Activated naive CD8-positive, alpha-beta T cell (primary cell): Measurements from ENCODE around the gene PPP2R3C.
"Not testable (repeated sequence)": the region's sequence is repeated elsewhere in the genome, so short reads cannot be mapped to it uniquely, and the experiment has no call there.

Experiments
- H3K27ac Mint-ChIP-seq: one replicate; pipeline ENCODE4 v1.8.0; 2021; ENCODE audit warnings: mixed read lengths
- H3K27me3 Mint-ChIP-seq: one replicate; pipeline ENCODE4 v1.8.0; 2021; ENCODE audit warnings: mixed read lengths
- H3K36me3 Mint-ChIP-seq: one replicate; pipeline ENCODE4 v1.8.0; 2021; ENCODE audit warnings: mixed read lengths
- H3K4me1 Mint-ChIP-seq: one replicate; pipeline ENCODE4 v1.8.0; 2021; ENCODE audit warnings: low read depth, mixed read lengths
- H3K4me3 Mint-ChIP-seq: one replicate; pipeline ENCODE4 v1.8.0; 2021; ENCODE audit warnings: mild to moderate bottlenecking, mixed read lengths
- H3K9me3 Mint-ChIP-seq: one replicate; pipeline ENCODE4 v1.8.0; 2021; ENCODE audit warnings: low read depth, mixed read lengths

Gene PPP2R3C

DNA sequence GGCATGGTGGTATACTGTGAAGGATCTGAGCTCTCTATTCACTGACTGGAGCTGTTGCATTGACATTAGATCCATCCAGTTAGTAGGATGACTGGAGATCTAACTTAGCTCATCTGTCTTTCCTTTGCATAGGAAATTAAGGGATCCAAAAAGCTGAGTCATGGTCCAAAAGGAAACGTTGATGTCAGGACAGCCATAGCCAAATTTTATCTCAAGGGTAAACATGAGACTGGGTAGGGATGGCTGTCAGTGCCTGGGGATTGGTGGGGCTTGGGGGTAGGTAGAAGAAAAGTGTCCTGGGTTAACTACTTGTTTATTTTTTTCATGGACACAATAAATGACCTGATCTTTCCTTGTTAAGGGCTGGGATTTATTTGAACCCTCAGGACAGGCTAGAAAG lies 71.1 kb downstream of the PPP2R3C start:
- Mint-ChIP-seq H3K27me3 (no peaks in the 10 kb centered on the region), H3K27ac (no peak overlapping the region), H3K4me3 (no peak overlapping the region), H3K9me3 (no peaks in the 10 kb centered on the region), H3K4me1 (peaks cover 19% of the 10 kb centered on the region), H3K36me3 (no peaks in the 10 kb centered on the region)

DNA sequence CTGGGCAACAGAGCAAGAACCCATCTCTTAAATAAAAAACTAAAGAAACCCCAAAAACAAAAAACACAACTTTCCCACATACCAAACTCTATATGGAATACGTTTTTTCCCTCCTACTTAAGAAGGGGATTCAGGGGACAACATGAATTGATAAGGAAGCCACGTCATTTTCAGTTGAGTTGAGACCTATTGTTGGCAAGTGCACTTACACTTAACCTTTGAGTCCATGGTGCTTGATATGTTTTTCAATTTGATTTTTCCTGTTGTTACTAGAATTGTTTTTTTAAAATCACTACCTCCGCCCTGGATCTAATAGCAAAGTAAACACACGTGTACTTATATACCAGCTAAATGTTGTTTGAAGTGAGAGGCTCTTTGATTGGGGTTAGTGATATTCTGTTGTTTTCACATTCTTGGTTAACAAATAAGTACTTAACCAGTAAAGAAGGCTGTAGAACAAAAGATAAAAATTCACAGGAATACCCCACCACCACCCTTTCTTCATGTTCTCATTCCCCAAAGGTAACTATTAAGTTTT lies 73.7 kb downstream of the PPP2R3C start:
- Mint-ChIP-seq H3K27ac (peak overlapping the region; percentile 43), H3K4me1 (peaks cover 27% of the 10 kb centered on the region), H3K36me3 (no peaks in the 10 kb centered on the region), H3K27me3 (no peaks in the 10 kb centered on the region), H3K4me3 (peak overlapping the region; percentile 99), H3K9me3 (no peaks in the 10 kb centered on the region)

DNA sequence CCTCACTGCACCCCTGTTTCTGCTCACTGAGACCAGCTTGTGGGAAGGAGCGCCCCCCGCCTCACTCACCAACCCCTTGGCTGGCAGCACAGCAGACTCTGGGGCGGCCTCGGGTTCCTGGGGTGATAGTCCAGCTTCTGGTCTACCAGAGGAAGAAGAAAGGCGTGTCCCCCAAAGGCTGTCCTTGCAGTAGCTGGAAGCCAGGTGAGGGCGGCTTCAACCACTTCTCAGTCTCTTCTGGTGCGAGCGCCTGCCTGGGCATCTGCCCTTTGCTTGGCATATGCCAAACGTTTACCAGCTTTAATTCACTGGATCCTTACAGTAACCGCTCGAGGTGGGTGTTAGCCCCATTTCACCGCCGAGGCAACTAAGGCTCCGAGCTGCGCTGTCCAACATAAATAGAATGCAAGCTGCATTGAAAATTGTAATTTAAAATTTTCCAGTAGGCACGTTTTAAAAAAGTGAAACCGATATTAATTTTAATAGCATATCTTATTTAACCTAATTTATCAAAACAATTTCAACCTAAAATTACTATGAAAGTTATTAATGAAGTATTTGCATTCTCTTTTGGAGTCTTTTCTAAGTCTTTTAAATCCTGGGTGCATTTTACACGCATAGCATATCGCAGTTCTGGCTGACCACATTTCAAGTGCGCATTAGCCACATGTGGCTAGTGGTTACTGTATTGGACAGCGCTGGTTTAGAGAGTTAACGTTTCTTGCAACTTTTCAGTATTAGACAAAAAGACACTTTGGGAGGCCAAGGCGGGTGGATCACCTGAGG lies 74.8 kb downstream of the PPP2R3C start:
- H3K36me3 Mint-ChIP-seq = no peaks in the 10 kb centered on the region
- no peaks in the 10 kb centered on the region for H3K9me3 Mint-ChIP-seq
- H3K4me3 Mint-ChIP-seq = peak overlapping the region; percentile 99
- H3K4me1 Mint-ChIP-seq = peaks cover 27% of the 10 kb centered on the region
- peak overlapping the region; percentile 91 for H3K27ac Mint-ChIP-seq
- H3K27me3 Mint-ChIP-seq = no peaks in the 10 kb centered on the region

DNA sequence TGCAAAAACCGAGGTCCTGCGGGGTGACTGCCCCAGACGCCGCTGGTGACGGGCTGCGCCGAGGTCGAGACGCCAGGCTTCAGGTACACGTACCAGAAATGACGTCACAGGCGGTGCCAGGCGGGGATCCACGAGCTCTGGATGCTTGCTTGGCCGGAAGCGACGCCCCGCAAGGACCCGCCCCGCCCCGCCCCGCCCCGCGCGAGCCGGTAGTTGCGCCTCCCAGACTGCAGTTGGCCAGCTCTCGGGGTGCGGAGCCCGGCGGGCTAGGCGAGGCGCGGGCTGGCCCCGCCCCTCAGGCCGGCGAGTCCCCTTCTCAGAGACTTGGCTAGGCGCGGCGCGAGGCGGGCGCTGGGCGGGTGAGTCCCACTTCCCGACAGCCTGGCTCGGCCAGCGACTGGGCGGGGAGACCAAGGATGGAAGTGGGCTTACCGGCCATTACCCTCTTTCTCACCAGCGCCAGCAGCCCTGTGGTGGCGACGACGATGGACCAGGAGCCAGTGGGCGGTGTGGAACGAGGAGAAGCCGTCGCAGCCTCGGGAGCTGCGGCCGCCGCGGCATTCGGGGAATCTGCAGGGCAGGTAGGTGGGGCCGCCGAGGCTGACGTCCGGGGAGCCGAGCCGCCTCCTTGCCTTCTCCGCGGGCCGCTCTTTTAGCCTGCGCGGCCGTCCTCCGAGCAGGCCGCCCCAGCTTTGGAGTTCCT lies 75.6 kb downstream of the PPP2R3C start, which contains the start of gene FAM177A1:
FAM177A1 (plus strand) TSS at position 225 of the 703 bp plus-strand sequence; CDS start at position 417, 192 bp downstream.
- Mint-ChIP-seq H3K27me3 (no peaks in the 10 kb centered on the region), H3K36me3 (no peaks in the 10 kb centered on the region), H3K9me3 (no peaks in the 10 kb centered on the region), H3K4me1 (peaks cover 27% of the 10 kb centered on the region), H3K27ac (peak within 1 kb of the TSS; percentile 98), H3K4me3 (peak within 1 kb of the TSS; percentile 99)

DNA sequence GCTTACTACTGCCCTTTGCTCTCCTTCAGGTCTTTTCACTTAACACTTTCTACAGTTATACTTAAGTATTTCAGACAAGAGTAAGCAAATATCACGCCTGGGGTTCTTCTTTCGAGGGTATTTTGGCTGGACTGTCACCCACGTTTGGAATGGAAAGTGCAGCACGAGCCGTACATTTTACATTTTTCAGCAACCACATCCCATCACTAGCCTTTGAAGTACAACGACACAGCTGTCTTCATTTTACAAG lies 76.1 kb downstream of the PPP2R3C start:
- Mint-ChIP-seq H3K9me3 (no peaks in the 10 kb centered on the region), H3K27me3 (no peaks in the 10 kb centered on the region), H3K27ac (peak overlapping the region; percentile 98), H3K4me3 (peak overlapping the region; percentile 99), H3K4me1 (peaks cover 27% of the 10 kb centered on the region), H3K36me3 (no peaks in the 10 kb centered on the region)

DNA sequence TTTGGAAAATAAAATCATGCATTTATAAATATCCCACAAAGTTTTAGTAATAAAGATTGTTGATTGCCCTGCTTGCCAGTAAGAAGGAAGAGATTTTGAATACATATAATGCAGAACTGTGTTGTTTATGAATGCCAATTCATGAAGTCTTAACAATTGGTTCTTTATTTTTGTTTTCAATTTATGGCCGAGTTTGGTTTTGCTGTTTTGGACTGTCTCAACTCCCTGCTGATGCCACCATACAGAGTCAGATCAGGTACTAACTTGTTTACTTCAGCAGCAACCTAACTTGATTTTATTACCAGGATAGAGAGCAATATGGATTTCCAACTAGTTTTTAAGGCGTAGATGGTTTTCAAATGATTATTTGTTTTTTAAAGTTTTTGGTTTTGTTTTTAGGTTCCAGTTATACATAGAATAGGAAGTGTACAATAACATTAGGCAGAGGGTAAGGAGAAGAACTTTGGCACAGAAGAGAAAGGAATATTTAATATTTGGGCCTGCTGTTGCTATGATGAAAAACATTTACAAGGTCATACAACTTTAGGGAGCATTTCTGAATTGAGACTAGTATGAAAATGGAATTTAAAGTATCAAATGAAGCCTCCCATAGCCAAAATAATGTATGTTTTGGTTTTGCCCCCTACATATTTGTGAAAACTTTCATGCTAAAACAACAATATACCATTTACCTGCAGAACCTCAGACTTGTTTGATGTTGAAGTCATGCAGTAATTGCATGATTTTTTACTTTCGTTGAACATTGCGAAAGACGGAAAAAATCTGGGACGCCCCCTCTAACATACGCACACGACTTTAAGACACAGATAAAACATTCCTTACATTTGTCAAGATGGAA lies 76.6 kb downstream of the PPP2R3C start:
- H3K4me3 Mint-ChIP-seq = peak overlapping the region; percentile 99
- peak overlapping the region; percentile 98 for H3K27ac Mint-ChIP-seq
- no peaks in the 10 kb centered on the region for H3K36me3 Mint-ChIP-seq
- H3K9me3 Mint-ChIP-seq = no peaks in the 10 kb centered on the region
- no peaks in the 10 kb centered on the region for H3K27me3 Mint-ChIP-seq
- H3K4me1 Mint-ChIP-seq = peaks cover 25% of the 10 kb centered on the region

DNA sequence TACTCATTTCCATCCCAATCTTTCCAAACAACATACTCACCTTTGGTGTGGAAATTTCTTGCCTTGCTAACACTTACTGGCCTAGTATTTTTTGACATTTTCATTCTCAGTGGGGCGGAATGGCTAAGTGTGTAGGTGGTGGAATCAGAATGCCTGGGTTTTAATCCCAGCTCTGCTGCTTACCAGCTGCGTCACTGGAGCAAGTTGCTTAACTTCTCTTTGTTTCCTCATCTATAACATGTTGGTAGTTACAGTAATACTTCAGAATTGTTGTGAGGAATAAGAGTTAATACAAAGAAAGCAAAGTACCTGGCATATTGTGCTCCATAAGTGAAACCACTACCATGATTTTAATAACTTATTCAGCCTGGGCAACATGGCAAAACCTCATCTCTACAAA lies 78.7 kb downstream of the PPP2R3C start:
- Mint-ChIP-seq H3K4me1 (peaks cover 20% of the 10 kb centered on the region), H3K36me3 (no peaks in the 10 kb centered on the region), H3K9me3 (no peaks in the 10 kb centered on the region), H3K27ac (peak overlapping the region; percentile 18), H3K27me3 (no peaks in the 10 kb centered on the region), H3K4me3 (peak overlapping the region; percentile 5)

DNA sequence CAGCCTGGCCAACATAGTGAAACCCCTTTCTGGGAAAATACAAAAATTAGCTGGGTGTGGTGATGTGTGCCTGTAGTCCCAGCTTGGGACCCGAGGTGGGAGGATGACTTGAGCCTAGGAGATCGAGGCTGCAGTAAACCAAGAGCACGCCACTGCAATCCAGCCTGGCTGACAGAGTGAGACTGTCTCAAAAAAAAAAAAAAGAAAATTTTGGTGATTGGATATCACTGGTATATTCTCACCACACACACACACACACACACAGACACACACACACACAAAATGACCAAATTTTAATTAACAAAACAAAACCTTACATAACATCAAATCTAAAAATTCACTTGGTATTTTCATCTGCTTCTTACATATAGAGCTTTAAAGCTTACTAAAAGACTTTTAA lies 79.2 kb downstream of the PPP2R3C start:
- H3K4me1 Mint-ChIP-seq = peaks cover 15% of the 10 kb centered on the region
- H3K27ac Mint-ChIP-seq = peak overlapping the region; percentile 18
- H3K36me3 Mint-ChIP-seq = no peaks in the 10 kb centered on the region
- H3K27me3 Mint-ChIP-seq = no peaks in the 10 kb centered on the region
- H3K9me3 Mint-ChIP-seq = no peaks in the 10 kb centered on the region
- H3K4me3 Mint-ChIP-seq = no peak overlapping the region

DNA sequence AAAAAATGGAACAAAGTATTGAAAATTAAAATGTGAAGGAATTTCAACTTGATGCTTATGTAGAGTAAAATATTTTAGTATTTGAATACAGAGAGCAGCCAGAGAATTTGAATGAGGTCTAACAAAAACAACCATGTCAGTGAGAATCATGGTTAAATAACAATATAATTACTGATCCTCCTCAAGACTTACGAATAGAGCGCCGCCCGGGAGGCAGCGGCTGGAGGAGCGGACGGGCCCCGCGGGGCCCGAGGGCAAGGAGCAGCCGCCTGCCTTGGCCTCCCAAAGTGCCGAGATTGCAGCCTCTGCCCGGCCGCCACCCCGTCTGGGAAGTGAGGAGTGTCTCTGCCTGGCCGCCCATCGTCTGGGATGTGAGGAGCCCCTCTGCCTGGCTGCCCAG lies 83.5 kb downstream of the PPP2R3C start:
- not testable (repeated sequence) for H3K36me3 Mint-ChIP-seq, H3K27ac Mint-ChIP-seq, H3K4me3 Mint-ChIP-seq, H3K4me1 Mint-ChIP-seq, H3K9me3 Mint-ChIP-seq, H3K27me3 Mint-ChIP-seq
